HEK293T (cell line): ENCODE results near the gene ALG1L2.

Experiments used
- BHLHE40 ChIP-seq: fragments of 450-650 bp; IDR thresholded peaks from 2 replicates; pipeline ENCODE4 v1.6.1; 2016; ENCODE audit warnings: mild to moderate bottlenecking, moderate library complexity, borderline replicate concordance
- FOXK2 ChIP-seq: fragments of 450-650 bp; IDR thresholded peaks from 2 replicates; pipeline ENCODE4 v1.6.1; 2016; ENCODE audit warnings: mild to moderate bottlenecking
- FOXM1 ChIP-seq: fragments of 450-650 bp; IDR thresholded peaks from 2 replicates; pipeline ENCODE4 v1.6.1; 2017; ENCODE audit warnings: mild to moderate bottlenecking, borderline replicate concordance
- TF ChIP-seq, protein P1 (sequence below): fragments of 450-650 bp; IDR thresholded peaks from 2 replicates; pipeline ENCODE4 v1.6.1; 2016

DNA sequence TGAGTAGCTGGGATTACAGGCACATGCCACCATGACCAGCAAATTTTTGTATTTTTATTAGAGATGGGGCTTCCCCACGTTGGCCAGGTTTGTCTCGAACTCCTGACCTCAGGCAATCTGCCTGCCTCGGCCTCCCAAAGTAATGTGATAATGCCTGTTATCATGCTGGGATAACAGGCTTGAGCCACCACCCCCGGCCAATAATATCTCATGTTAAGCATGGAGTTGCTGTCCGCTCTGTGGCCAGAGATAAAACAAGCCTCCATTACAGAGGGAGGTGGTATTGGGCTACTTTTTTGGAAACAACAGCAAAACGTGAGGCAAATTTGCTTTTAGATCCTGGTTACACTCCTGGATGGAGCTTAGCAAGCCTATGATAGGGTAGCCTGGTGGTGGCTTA is 32.9 kb upstream of the ALG1L2 start:
- TF ChIP-seq FOXM1 (no peak), BHLHE40 (no peak), FOXK2 (no peak)
- TF ChIP-seq, protein P1, sequence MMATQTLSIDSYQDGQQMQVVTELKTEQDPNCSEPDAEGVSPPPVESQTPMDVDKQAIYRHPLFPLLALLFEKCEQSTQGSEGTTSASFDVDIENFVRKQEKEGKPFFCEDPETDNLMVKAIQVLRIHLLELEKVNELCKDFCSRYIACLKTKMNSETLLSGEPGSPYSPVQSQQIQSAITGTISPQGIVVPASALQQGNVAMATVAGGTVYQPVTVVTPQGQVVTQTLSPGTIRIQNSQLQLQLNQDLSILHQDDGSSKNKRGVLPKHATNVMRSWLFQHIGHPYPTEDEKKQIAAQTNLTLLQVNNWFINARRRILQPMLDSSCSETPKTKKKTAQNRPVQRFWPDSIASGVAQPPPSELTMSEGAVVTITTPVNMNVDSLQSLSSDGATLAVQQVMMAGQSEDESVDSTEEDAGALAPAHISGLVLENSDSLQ: no peak
